Liver (tissue), 3 donors: ENCODE measurements around the gene GNRH2.

Experiments used
- FOXA1 ChIP-seq: IDR thresholded peaks from 2 replicates; pipeline ENCODE4 v1.6.1; 2016; ENCODE audit warnings: antibody characterized with exemption
- GABPA ChIP-seq, 2 donors: IDR thresholded peaks in 1 of 2; conservative IDR thresholded peaks in 1 of 2; 2 replicates each; pipeline ENCODE4 v1.6.1; 2016; ENCODE audit warnings: antibody characterized with exemption in 2 of 2, mild to moderate bottlenecking in 1 of 2, moderate library complexity in 1 of 2
- HNF4A ChIP-seq, 2 donors: conservative IDR thresholded peaks; 2 replicates each; pipeline ENCODE4 v1.6.1; 2016; ENCODE audit warnings: antibody characterized with exemption in 2 of 2, mild to moderate bottlenecking in 2 of 2
- JUND ChIP-seq, 2 donors: IDR thresholded peaks; 2 replicates each; pipeline ENCODE4 v1.6.1; 2016; ENCODE audit warnings: antibody characterized with exemption in 2 of 2
- NR2F2 ChIP-seq: IDR thresholded peaks from 2 replicates; pipeline ENCODE4 v1.6.1; 2016; ENCODE audit warnings: antibody characterized with exemption
- RAD21 ChIP-seq, 2 donors: IDR thresholded peaks; 2 replicates each; pipeline ENCODE4 v1.6.1; 2016; ENCODE audit warnings: antibody characterized with exemption in 2 of 2, mild to moderate bottlenecking in 2 of 2
- SP1 ChIP-seq: IDR thresholded peaks from 2 replicates; pipeline ENCODE4 v1.6.1; 2018; ENCODE audit warnings: antibody characterized with exemption, mild to moderate bottlenecking
- TAF1 ChIP-seq: conservative IDR thresholded peaks from 2 replicates; pipeline ENCODE4 v1.6.1; 2016; ENCODE audit warnings: antibody characterized with exemption, mild to moderate bottlenecking
- YY1 ChIP-seq: IDR thresholded peaks from 2 replicates; pipeline ENCODE4 v1.6.1; 2016; ENCODE audit warnings: antibody characterized with exemption, mild to moderate bottlenecking
- TF ChIP-seq, protein P1 (sequence below): fragments of 150-350 bp; IDR thresholded peaks from 2 replicates; pipeline ENCODE4 v1.5.1; 2017; ENCODE audit warnings: improper control_type of control experiment, low read depth, low read length; ENCODE audit not compliant: missing input control
- TF ChIP-seq, protein P2 (sequence below): IDR thresholded peaks from 2 replicates; pipeline ENCODE4 v1.6.1; 2016; ENCODE audit warnings: antibody characterized with exemption
- TF ChIP-seq, protein P3 (sequence below): IDR thresholded peaks from 2 replicates; pipeline ENCODE4 v1.6.1; 2016; ENCODE audit warnings: antibody characterized with exemption, mild to moderate bottlenecking
- TF ChIP-seq, protein P4 (sequence below): IDR thresholded peaks from 2 replicates; pipeline ENCODE4 v1.6.1; 2016; ENCODE audit warnings: antibody characterized with exemption
- TF ChIP-seq, protein P5 (sequence below): IDR thresholded peaks from 2 replicates; pipeline ENCODE4 v1.6.1; 2016; ENCODE audit warnings: antibody characterized with exemption
- donor health status: healthy.
- donor health status: healthy.

DNA sequence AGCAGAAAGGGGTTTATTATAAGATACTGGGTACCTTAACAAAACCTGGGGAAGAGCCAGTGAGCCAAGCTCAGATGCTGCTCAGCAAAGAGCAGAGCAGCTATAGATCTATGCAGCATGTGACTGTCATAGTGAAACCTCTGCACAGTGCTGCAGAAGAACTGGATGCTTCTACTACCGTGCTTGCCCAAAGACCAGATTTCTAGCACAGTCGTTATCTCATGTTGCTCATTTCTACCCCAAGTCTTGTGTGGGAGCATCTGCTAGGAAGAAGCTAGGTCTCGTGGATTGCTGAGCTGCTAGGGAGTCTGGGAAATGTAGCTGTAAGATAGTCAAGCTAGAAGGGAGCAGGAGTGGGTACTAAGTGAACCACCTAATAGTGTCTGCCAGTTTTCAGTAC is 31.7 kb upstream of the GNRH2 start:
- TF ChIP-seq, protein P1, sequence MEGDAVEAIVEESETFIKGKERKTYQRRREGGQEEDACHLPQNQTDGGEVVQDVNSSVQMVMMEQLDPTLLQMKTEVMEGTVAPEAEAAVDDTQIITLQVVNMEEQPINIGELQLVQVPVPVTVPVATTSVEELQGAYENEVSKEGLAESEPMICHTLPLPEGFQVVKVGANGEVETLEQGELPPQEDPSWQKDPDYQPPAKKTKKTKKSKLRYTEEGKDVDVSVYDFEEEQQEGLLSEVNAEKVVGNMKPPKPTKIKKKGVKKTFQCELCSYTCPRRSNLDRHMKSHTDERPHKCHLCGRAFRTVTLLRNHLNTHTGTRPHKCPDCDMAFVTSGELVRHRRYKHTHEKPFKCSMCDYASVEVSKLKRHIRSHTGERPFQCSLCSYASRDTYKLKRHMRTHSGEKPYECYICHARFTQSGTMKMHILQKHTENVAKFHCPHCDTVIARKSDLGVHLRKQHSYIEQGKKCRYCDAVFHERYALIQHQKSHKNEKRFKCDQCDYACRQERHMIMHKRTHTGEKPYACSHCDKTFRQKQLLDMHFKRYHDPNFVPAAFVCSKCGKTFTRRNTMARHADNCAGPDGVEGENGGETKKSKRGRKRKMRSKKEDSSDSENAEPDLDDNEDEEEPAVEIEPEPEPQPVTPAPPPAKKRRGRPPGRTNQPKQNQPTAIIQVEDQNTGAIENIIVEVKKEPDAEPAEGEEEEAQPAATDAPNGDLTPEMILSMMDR = no peak
- TF ChIP-seq, protein P2, sequence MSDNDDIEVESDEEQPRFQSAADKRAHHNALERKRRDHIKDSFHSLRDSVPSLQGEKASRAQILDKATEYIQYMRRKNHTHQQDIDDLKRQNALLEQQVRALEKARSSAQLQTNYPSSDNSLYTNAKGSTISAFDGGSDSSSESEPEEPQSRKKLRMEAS = no peak
- TF ChIP-seq TAF1 (no peak), HNF4A (conservative IDR thresholded peaks at IDR 0.05) (no peak), SP1 (no peak), RAD21 (IDR thresholded peaks at IDR 0.05) (no peak), GABPA (IDR thresholded peaks at IDR 0.05 in 1 of 2, conservative IDR thresholded peaks at IDR 0.05 in 1 of 2) (no peak), YY1 (no peak), JUND (IDR thresholded peaks at IDR 0.05) (no peak), FOXA1 (no peak), NR2F2 (no peak)
- TF ChIP-seq, protein P3, sequence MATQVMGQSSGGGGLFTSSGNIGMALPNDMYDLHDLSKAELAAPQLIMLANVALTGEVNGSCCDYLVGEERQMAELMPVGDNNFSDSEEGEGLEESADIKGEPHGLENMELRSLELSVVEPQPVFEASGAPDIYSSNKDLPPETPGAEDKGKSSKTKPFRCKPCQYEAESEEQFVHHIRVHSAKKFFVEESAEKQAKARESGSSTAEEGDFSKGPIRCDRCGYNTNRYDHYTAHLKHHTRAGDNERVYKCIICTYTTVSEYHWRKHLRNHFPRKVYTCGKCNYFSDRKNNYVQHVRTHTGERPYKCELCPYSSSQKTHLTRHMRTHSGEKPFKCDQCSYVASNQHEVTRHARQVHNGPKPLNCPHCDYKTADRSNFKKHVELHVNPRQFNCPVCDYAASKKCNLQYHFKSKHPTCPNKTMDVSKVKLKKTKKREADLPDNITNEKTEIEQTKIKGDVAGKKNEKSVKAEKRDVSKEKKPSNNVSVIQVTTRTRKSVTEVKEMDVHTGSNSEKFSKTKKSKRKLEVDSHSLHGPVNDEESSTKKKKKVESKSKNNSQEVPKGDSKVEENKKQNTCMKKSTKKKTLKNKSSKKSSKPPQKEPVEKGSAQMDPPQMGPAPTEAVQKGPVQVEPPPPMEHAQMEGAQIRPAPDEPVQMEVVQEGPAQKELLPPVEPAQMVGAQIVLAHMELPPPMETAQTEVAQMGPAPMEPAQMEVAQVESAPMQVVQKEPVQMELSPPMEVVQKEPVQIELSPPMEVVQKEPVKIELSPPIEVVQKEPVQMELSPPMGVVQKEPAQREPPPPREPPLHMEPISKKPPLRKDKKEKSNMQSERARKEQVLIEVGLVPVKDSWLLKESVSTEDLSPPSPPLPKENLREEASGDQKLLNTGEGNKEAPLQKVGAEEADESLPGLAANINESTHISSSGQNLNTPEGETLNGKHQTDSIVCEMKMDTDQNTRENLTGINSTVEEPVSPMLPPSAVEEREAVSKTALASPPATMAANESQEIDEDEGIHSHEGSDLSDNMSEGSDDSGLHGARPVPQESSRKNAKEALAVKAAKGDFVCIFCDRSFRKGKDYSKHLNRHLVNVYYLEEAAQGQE = no peak
- TF ChIP-seq, protein P4, sequence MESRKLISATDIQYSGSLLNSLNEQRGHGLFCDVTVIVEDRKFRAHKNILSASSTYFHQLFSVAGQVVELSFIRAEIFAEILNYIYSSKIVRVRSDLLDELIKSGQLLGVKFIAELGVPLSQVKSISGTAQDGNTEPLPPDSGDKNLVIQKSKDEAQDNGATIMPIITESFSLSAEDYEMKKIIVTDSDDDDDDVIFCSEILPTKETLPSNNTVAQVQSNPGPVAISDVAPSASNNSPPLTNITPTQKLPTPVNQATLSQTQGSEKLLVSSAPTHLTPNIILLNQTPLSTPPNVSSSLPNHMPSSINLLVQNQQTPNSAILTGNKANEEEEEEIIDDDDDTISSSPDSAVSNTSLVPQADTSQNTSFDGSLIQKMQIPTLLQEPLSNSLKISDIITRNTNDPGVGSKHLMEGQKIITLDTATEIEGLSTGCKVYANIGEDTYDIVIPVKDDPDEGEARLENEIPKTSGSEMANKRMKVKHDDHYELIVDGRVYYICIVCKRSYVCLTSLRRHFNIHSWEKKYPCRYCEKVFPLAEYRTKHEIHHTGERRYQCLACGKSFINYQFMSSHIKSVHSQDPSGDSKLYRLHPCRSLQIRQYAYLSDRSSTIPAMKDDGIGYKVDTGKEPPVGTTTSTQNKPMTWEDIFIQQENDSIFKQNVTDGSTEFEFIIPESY = no peak
- TF ChIP-seq, protein P5, sequence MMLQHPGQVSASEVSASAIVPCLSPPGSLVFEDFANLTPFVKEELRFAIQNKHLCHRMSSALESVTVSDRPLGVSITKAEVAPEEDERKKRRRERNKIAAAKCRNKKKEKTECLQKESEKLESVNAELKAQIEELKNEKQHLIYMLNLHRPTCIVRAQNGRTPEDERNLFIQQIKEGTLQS = no peak
